HG02798 (cell line): ENCODE measurements around the gene ALAD.
"Not testable (repeated sequence)": the region's sequence is repeated elsewhere in the genome, so short reads cannot be mapped to it uniquely, and the experiment has no call there.

Source experiments
- ATAC-seq: cut with Tn5 transposase; IDR thresholded peaks from one replicate; pipeline ENCODE4 v1.9.1; 2021; ENCODE audit warnings: mild to moderate bottlenecking; ENCODE audit not compliant: unreplicated experiment, poor library complexity

The ALAD gene

DNA sequence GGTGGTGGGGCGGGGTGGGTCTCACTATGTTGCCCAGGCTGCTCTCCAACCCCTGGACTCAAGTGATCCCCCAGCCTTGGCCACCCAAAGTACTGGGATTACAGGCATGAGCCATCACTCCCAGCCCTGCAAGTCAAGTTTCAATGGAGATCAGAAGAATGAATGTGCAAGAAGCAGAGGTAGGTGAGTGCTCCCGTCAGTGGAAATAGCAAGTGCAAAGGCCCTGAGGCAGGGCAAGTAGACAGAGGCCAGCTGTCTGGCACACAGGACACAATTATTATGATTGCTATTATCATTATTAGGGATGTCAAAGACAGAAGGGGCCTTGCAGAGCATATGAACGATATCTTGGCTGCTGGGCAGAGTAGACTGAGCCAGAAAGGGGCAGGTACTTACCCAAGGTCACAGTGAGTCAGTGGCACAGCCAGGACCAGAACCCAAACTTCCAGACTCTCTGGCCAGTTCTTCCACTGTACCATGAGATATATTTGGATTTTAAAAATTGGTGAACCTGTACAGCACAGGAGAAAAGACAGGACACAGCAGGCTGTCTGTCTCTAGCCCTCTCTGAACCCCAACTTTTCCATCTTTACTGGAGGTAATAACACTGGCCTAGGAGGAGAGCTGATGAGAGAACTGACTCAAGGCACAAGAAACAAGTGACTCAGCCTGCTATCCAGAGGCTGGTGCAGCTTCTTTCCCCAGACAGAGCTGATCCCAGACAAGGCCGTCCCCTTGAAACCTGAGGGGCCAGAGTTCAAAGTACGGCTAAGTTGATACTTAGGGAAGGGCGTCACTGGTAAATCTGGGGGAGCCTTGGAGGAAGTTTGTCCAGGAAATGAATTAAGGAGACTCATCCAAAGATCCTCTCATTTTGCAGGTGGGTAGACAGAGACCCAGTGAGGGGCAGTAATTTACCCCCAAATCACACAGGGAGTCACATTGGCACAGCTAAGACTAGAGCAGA is 25.7 kb downstream of the ALAD start:
- no peak for ATAC-seq

DNA sequence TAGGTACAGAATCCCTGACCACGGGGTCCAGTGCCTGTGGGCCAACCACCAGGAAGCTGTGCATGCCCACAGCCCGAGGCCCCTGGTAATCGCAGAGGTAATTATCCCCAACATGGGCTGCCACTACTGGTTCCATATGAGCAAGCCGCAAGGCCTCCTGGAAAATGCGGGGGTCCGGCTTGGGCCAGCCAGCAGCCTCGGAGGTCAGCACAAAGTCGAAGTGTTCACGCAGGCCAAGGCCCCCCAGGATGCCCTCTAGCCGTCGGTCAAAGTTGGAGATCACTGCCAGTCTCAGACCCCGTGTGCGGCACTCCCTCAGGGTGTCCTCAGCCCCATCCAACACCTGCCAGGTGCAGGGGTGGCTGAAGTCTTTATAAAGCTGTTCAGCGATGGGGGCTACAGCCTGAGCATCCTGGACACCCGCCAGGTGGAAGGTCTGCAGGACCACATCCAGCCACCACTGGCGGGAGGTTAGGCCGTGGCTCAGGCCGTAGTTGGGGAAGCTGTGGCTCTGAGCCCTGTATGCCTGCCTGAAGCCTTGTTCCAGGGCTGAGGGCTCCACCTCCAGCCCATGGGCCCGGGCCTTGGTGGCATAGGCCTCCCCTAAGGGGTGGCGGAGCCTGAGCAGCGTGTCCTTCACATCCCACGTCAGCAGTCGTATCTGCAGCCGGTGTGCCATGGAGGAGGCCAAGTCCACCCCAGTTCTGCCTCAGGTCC is 27.2 kb downstream of the ALAD start:
- ATAC-seq, result no peak

DNA sequence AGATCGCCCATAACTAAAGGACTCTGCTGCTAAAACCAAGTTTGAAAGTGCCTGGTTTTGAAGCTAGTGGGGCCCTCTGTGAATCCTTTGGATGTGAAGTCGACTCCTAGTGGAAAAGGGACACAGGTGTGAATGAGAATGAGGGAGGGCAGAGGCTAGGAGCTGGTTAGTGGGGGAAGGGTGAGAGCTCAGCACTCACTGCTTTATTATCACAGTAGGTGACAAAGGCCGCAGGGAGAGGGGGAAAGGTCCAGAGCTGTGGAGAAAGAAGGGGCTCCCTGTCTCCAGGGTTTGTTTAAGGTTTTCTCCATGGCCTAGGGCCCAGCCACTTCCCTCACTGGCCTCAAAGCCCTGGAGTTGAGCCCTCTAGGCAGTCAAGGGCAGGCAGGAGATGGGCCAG is 27.8 kb downstream of the ALAD start:
- ATAC-seq, result no peak

DNA sequence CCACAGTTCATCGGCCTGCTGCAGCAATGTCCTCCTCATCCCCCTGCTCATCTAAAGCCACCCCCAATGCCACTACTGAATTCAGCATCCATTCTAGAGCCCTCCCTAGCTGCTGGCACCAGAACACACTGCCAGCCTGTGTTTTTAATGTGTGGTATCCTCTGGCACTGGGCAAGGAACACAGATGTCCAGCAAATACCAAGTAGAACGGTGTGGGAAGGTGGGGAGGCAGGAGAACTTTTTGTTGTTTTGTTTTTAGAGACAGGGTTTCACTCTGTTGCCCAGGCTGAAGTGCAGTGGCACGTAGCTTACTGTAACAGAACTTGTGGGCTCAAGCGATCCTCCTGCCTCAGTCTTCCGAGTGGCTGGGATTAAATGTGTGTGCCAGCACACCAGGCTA is 29.0 kb downstream of the ALAD start:
- no peak for ATAC-seq

DNA sequence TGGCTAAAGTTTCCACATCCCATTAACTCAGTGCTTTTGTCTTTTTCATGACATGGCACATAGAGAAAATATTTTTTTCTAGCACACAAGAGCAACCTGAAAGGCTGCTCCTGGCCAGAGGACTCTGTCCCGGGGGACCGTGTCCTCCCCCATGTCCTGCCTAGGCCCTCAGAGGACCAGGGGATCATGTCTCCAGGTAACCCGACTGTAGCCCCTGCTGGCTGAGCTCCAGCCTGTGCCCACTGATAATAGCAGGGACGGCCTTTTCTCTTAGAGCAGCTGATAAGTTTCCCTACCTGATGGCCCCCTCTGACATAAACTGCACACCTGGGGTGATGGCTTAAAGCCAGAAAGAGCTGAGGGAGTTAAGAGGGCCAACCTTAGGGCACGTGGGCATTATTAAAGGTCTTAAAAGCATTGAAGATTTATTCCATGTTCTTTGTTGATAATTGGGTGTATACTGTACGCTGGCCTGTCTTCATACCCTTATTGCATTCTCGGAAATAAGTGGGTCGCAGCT is 30.2 kb downstream of the ALAD start:
- no peak for ATAC-seq

DNA sequence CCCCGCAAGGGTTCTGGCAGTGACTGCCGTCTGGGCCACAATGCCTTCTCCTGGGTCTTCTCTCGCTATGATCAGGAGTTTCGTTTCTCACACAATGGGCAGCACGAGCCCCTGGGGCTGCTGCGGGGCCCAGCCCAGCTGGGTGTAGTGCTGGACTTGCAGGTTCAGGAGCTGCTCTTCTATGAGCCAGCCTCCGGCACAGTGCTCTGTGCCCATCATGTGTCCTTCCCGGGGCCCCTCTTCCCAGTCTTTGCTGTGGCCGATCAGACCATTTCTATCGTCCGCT is 31.3 kb downstream of the ALAD start:
- no peak for ATAC-seq

DNA sequence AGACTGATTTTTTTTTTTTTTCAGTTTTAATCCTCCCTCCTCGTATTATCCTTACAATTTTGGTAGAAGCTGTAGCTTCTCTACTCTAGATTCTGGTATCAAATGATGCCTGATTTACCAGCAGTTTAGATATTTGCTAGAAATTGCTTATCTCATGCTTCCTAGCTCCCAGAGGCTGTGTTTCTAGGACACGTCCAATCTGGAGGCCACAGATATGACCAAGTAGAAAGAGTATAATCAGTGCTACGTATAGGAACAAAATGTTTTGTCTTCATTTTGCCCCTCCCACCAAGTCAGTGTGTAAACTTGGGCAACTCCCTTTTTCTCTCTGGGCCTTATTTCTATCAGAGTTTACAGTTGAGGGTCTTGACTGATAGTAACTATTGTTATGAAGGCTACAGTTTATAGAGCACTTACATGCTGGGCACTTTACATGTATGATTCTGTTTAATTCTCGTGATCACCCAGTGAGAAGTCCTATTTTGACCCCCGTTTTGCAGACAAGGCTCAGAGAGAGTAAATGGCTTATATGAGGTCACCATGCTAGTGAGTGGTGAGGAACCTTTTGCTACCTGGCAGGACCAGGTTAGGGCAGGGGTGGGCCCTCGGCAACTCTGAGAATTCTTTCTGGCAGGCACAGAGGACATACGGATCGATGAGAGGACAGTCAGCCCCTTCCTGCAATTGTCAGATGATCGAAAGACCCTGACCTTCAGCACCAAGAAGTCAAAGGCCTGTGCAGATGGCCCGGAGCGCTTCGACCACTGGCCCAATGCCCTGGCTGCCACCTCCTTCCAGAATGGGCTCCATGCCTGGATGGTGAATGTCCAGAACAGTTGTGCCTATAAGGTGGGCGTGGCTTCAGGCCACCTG is 31.9 kb downstream of the ALAD start:
- no peak for ATAC-seq

DNA sequence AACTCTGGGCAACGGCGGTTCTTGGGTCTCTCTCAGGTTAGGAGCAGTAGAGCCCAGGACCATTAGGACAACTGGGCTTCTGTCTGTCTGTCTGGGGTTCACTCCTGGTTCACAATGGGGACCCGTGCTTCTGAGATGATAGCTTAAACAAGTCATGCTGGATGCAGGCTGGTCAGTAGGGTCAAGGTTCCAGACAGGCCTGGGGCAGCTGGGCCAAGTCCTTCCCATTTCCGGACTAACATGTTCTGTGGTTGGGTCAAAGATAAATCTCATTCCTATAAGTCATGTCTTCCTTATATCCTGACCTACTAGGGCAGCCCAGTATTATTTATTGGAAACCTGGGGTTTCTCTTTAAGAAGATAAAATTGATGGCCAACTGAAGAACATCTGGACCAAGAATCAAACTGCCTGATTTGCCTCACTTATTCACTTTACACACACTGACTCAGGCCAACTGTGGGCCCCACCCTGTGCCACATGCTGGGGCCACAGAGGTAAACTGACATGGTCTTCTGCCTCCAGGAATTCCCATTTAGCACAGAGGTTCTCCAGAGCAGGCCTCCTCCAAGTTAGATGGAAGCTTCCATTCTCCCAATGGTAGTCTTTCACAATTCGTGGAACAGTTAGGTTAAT is 32.6 kb downstream of the ALAD start:
- no peak for ATAC-seq

DNA sequence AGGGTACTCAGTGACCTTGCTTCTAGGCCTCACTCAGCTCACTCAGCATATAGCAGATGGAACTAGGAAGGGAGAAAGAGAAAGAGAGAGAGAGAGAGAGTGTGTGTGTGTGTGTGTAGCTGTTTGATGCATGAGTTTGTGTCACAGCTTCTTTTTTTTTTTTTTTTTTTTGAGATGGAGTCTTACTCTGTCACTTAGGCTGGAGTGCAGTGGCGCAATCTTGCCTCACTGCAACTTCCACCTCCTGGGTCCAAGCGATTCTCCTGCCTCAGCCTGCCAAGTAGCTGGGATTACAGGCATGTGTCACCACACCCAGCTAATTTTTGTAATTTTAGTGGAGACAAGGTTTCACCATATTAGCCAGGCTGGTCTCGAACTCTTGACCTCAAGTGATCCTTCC is 35.4 kb downstream of the ALAD start:
- ATAC-seq, result not testable (repeated sequence)

DNA sequence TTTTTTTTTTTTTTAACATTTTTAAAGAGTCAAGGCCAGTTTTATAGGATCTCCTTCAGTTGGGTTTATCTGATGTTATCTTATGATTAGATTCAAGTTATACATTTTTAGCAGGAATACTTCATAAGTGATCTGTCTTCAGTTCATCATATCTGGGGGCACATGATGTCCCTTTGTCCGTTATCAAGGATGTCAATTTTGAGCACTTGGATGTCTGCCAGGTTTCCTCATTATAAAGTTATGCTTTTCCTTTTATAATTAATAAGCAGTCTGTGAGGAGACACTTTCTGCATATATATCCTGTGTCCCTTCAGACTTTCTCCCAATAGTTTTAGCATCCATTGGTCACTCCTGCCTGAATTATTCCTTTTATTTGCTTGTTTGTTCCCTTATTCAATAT is 36.1 kb downstream of the ALAD start:
- no peak for ATAC-seq

DNA sequence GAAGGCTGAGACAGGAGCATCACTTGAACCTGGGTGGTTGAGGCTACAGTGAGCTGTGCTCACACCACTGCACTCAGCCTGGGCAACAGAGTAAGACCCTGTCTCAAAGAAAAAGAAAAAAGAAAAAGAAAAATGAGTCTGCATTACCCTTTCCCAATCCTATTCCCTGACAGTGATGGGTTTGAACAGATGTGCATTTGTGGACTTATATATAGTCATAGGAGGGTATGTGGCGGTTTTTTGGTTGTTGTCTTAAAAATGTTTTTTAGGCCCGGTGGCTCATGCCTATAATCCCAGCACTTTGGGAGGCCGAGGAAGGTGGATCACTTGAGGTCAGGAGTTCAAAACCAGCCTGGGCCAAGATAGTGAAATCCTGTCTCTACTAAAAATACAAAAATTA is 37.7 kb downstream of the ALAD start:
- no peak for ATAC-seq

DNA sequence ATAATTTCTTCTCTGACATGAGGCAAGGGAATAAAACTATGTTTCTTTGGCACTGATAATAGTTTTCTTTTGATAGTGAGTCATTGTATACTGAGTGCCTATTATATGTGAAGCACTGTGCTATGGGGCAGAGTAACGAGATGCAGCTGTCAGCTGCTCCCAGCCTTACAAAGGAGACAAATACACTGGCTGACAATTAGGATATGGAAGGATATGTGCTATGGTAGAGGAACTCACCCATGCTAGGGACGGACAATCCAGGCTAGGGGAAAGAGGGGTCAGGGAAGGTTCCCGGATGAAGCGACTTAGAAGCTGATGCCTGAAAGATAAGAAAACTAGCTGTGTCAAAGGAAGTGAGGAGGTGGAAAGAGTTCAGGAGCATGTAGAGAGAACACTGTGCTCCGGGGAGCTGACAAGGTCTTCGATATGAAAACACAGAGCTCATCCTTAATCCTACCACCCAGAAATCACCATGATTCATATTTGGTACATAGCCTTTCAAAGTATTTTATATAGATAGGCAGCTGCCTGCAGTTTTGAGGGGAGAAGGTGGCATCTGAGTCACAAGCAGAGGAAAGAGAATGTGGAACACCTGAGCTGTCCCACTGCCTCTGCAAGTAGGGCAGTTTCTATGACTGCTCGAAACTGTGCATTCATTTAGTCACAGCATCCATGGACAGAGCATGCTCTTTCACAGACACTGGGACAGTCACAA is 39.6 kb downstream of the ALAD start:
- ATAC-seq, result no peak

DNA sequence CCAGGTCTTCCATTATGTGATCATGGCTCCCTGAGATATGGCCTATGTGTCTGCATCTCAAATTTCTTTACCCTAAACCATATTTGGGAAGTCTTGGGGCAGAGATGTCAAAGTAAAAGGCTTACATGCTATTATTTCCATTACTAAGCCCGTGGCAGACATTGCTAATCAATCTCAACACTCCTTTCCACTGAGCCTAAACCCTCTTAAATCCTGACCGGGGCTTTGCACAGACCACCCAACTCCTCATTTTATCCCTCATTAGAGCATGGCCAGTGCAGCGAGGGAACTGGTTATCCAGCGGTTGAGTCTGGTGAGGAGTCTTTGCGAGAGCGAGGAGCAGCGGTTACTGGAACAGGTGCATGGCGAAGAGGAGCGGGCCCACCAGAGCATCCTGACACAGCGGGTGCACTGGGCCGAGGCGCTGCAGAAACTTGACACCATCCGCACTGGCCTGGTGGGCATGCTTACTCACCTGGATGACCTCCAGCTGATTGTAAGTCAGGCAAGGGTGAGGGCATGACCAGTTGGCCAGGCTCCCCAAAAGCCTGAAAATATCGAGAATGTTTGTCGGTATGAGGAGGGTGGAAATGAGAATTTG is 40.7 kb downstream of the ALAD start:
- ATAC-seq, result no peak

DNA sequence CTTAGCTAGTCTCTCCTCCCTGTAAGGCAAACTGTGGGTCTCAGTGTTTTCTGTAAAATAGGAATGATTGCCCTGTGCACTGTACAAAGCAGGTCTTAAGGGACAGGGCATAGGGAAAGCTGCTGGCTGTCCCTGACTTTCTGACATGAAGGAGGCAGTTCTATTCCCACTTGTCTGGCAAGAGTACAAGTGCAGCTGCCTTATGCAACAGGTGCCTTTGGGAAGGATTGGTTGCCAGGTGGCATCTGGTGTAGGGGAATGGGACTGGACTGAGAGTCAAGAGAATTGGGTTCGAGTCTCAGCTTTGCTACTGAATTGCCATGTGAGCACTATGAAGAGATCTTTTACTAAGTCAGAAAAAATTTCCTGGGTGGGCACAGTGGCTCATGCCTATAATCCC is 41.7 kb downstream of the ALAD start:
- ATAC-seq, result no peak

DNA sequence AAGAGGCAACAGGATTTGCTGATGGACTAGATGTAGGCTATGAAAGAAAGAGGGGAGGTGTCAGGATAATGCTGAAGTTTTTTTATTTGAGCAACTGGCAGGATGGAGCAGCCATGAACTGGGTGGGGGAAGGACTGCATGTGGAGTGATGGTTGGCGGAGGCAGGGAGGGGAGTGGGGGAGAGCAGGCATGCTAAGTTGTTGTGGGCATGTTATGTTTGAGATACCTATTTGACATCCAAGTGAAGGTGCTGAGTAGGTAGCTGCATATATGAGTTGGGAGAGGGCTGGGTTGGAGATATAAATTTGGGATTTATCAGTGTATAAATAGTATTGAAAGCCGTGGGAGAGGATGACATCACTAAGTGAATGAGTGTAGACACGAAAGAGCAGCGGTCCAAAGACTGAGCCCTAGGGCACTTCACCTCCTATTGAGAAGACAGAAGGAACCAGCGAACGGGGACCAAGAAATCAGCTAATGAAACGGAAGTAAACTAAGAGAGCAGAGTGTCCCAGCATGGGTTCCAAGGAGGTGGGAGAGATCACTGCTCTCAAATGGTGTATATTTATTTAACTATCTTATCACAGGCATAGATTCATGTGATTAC is 44.3 kb downstream of the ALAD start:
- ATAC-seq, result no peak

DNA sequence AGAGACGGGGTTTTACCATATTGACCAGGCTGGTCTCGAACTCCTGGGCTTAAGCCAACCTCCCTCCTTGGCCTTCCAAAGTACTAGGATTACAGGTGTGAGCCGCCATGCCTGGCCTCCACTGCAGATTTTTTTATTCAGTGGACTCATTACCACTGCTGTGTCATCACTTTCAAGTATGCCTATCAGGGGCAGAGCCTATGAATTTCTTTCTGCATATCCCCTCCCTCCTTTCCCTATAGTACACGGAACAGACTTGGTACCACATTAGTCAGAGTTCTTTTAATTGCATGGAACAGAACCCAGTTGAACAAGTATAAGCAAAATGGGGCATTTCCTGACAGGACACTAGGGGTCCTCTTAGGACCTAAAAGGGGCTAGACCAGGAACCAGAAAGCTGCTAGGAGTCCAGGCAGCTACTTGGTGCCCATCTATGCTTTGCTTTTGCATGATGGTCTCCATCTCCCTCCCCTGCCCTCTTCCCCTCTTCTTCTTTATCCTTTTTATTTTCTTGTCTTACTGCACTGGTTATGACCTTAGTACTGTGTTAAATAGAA is 46.0 kb downstream of the ALAD start:
- ATAC-seq, result no peak

DNA sequence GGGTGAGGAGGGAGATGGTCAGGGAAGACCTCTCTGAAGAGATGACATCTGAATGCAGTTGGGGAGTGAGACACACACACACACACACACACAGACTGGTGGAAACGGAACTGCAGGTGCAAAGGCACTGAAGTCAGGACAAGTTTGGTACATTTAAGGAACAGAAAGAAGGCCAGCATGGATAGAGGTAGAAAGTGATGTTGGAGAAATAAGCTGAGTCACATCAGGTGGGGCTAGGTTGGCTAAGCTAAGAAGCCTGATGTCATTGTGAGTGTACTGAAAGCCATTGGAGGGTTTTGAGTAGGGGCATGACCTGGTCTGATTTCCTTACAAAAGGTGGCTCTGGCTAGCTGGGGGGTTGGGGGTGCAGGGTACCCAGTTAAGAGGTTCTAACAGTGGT is 48.7 kb downstream of the ALAD start:
- ATAC-seq, result no peak

DNA sequence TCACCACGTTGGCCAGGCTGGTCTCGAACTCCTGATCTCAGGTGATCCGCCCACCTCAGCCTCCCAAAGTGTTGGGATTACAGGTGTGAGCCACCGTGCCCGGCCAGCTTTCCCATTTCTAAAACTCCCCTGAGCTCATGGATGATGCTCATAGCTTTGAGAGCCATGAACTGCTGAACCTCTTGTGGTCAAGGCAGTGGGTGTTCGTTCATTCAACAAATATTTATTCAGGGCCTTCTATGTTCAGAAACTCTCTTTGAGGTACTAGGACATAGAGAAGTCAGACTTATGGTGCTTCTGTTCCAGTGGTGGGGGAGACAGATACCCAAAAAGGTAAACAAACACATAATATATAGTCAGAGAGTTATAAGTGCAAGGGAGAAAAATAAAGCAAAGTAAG is 49.1 kb downstream of the ALAD start:
- no peak for ATAC-seq

DNA sequence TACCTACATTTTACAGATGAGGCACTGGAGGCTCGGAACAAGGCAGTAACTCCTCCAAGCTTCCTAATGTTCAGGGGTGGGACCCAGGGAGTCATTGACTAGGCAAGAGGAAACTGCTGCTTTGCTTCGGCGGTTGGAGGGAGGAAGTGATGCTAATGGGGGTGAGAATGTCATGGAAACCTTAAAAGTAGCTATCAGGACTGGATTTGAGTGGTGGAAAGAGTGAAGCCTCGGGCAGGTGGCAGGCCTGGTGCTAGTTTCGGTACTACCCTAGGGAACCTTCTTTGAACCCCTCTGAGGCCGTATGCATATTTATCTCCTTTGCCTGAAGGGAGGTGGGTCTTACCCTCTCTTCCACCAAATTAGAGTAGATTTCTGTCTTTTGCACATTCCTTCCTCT is 50.1 kb downstream of the ALAD start:
- ATAC-seq, result no peak
